Left ventricle myocardium inferior (tissue), 1 donor: ENCODE results near the gene NPHS1. TPM values are rescaled to one million over a fixed set of nuclear protein-coding genes. Genes with fewer than 3 reads are reported as not detected.

ENCODE experiments used
- DNase-seq: peaks from one replicate; pipeline ENCODE4 v3.0.0-alpha.2; 2020
- H3K27ac ChIP-seq: fragments of 200-600 bp; replicated peaks from 2 replicates; pipeline ENCODE4 v1.8.0; 2021
- H3K27me3 ChIP-seq: fragments of 200-600 bp; 2 replicates; pipeline ENCODE4 v1.8.0; 2021; ENCODE audit warnings: low read depth
- H3K36me3 ChIP-seq: fragments of 200-600 bp; 2 replicates; pipeline ENCODE4 v1.8.0; 2021
- H3K4me1 ChIP-seq: fragments of 200-600 bp; 2 replicates; pipeline ENCODE4 v1.8.0; 2021
- H3K4me3 ChIP-seq: fragments of 200-600 bp; 2 replicates; pipeline ENCODE4 v1.8.0; 2021; ENCODE audit warnings: mild to moderate bottlenecking, moderate library complexity
- H3K9me3 ChIP-seq: fragments of 200-600 bp; replicated peaks from 2 replicates; pipeline ENCODE4 v1.8.0; 2021
- CTCF ChIP-seq: fragments of 200-600 bp; IDR thresholded peaks from 2 replicates; pipeline ENCODE4 v1.8.0; 2021; ENCODE audit warnings: antibody characterized with exemption, mild to moderate bottlenecking, borderline replicate concordance
- intact Hi-C: fragments of 100-400 bp; cut with micrococcal nuclease; formaldehyde crosslinking; loops from one replicate; pipeline ENCODE4 v1.11.0; 2022
- total RNA-seq: library from RNA; stranded (reverse); fragmentation: NEBNext Ultra II Directional; extraction: Animal tissue kit (Norgen Biotek cat#: 25700); gene quantifications from one replicate; pipeline ENCODE4 v1.2.1, GENCODE V29; 2021
- donor health status: DM: no; HTN: yes; CAD: no; lungs with severe emphysema.

Gene NPHS1
- total RNA-seq, 1 donor from 2014 or later: not detected

GRCh38 chr19:35813043-35813890 lies 39.0 kb downstream of the NPHS1 start:
- H3K4me3 ChIP-seq: no peak overlapping the region

GRCh38 chr19:35812220-35813042 lies 39.9 kb downstream of the NPHS1 start, which contains the start of gene PRODH2:
Gene PRODH2, minus strand, starts transcription at chr19:35812845. Its CDS starts 40 bp downstream, at chr19:35812805.
- Histone ChIP-seq H3K27ac (no peak within 1 kb of the TSS), H3K4me3 (no peak within 1 kb of the TSS), H3K36me3 (no peaks in the 10 kb centered on the region), H3K4me1 (no peaks in the 10 kb centered on the region), H3K27me3 (peaks cover 82% of the 10 kb centered on the region), H3K9me3 (no peaks in the 10 kb centered on the region)
- intact Hi-C loops: no loop called here
- no peak for DNase-seq
- no peak for TF ChIP-seq CTCF

More at GRCh38 chr19:35813043-35813890, 39.0 kb downstream of the NPHS1 start:
- intact Hi-C loops: no loop called here
- no peak overlapping the region for H3K27ac ChIP-seq
- H3K4me1 ChIP-seq: no peaks in the 10 kb centered on the region
- H3K27me3 ChIP-seq: peaks cover 84% of the 10 kb centered on the region
- no peaks in the 10 kb centered on the region for H3K9me3 ChIP-seq
- DNase-seq: no peak
- no peaks in the 10 kb centered on the region for H3K36me3 ChIP-seq
- no peak for TF ChIP-seq CTCF

GRCh38 chr19:35811317-35812219 lies 40.7 kb downstream of the NPHS1 start:
- peaks cover 81% of the 10 kb centered on the region for H3K27me3 ChIP-seq
- intact Hi-C loops: no loop called here
- no peak for TF ChIP-seq CTCF
- no peaks in the 10 kb centered on the region for H3K36me3 ChIP-seq
- H3K9me3 ChIP-seq: no peaks in the 10 kb centered on the region
- H3K4me1 ChIP-seq: no peaks in the 10 kb centered on the region
- no peak overlapping the region for H3K27ac ChIP-seq
- no peak for DNase-seq
- H3K4me3 ChIP-seq: no peak overlapping the region

- intact Hi-C loops: no loop called here
- Histone ChIP-seq H3K27ac (no peak overlapping the region), H3K4me1 (no peaks in the 10 kb centered on the region), H3K4me3 (no peak overlapping the region), H3K27me3 (peaks cover 85% of the 10 kb centered on the region), H3K9me3 (no peaks in the 10 kb centered on the region), H3K36me3 (no peaks in the 10 kb centered on the region)
- DNase-seq: no peak
- TF ChIP-seq CTCF: no peak
These were observed 44.7 kb downstream of the NPHS1 start for GRCh38 chr19:35807633-35808032.

GRCh38 chr19:35806597-35806996 lies 45.7 kb downstream of the NPHS1 start:
- Histone ChIP-seq H3K27me3 (peaks cover 85% of the 10 kb centered on the region), H3K4me3 (no peak overlapping the region), H3K27ac (no peak overlapping the region), H3K9me3 (no peaks in the 10 kb centered on the region), H3K4me1 (no peaks in the 10 kb centered on the region), H3K36me3 (no peaks in the 10 kb centered on the region)
- intact Hi-C loops: no loop called here
- no peak for DNase-seq
- TF ChIP-seq CTCF: no peak
